ENCODE data around the gene HS3ST3B1. TPM values are rescaled to one million over a fixed set of nuclear protein-coding genes. Genes with fewer than 3 reads are reported as not detected.

HS3ST3B1 gene
- total RNA-seq, 2 donors from 2014 or later = 0.62 to 0.97 TPM

GRCh38 chr17:14316126-14316832 is 15.4 kb downstream of the HS3ST3B1 start:
- no peak for DNase-seq (ENCODE audit: low spot score)
- intact Hi-C loops (cut with DNase I) = no loop called here

DNA sequence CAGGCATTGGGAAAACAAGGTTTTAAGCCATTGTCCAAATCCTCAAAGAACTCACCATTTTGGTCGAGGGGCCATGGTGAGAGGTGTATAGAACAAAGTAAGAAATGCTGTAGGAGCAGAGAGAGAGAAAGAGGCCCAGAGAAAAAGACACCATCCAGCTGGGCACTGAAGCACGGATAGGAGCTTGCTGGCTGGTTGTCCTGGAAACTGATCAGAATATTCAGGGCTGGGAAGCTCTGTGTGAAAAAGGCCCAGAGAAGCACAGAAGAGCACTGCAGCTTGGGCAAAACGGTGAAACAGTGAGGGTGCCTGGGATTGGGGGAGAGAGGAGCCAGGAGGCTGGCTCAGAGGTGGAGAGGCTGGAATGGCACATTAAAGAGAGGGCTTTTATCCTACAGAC is 16.5 kb downstream of the HS3ST3B1 start:
- intact Hi-C loops (cut with DNase I) = no loop called here
- DNase-seq (ENCODE audit: low spot score) = no peak

DNA sequence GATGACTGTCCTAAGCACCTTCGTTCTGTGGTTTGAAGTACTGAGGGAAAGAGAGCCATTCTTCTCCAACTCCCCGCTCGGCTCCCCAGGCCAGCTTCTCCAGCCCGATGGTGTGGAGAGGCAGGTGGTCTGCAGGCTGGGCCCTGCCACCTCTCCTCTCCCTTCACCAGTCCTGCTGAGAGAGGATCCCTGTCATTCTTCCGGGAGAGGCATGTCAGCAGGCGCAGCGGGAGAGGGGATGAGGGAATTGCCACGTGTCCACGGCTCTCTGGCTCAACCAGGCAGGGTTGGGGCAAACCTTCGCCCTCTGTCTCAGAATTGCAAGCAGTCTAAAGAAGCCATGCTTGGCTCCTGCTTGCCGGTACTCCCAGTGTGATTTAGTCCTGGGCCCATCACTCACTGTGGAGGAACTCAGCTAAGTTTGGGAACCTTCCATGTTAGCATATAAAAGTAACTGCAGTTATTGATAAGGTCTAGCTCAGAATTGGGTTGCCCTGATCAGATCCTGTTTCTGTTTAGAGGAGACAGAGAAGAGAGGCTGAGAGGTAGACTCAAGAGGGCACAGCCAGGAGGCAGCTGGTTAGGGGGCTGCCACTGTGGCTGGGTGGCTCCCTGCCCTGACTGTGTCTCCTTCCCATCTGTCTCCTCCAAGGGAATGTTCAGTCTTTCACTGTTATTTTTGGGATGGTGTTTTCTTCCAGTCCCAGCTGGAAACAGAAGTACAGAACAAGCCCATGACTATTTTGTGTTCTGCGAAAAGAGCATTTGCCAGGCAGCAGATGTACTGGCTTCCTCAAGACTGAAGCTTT is 17.4 kb downstream of the HS3ST3B1 start:
- no peak for DNase-seq (ENCODE audit: low spot score)
- intact Hi-C loops (cut with DNase I) = no loop called here

DNA sequence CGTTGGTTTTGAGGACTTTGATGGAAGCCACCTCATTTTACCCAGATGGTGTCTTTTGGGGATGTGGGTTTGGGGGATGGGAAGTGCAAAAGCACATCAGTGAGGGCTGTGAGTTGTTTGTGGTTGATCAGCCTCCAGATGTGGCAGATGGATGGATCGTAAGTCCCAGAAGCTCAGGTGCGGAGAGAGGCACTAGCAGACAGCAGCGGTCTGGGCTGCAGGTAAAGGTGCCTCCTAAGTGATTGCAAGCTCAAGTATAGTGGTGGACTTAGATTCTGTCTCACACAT is 18.0 kb downstream of the HS3ST3B1 start:
- no peak for DNase-seq (ENCODE audit: low spot score)
- intact Hi-C loops (cut with DNase I) = no loop called here

GRCh38 chr17:14320098-14320497 is 19.2 kb downstream of the HS3ST3B1 start:
- no peak for DNase-seq (ENCODE audit: low spot score)
- intact Hi-C loops (cut with DNase I) = loop anchor here in 1 of 2 donors (10.0 kb wide), 1 partner anchor 145 kb away; no protein-coding TSS in a partner anchor

GRCh38 chr17:14320734-14321475 is 20.0 kb downstream of the HS3ST3B1 start:
- intact Hi-C loops (cut with DNase I) = loop anchor here in 1 of 2 donors (10.0 kb wide), 1 partner anchor 146 kb away; no protein-coding TSS in a partner anchor

GRCh38 chr17:14321476-14321949 is 20.6 kb downstream of the HS3ST3B1 start:
- intact Hi-C loops (cut with DNase I) = loop anchor here in 1 of 2 donors (10.0 kb wide), 1 partner anchor 147 kb away; no protein-coding TSS in a partner anchor
- no peak for DNase-seq (ENCODE audit: low spot score)

More at GRCh38 chr17:14320734-14321475, 20.0 kb downstream of the HS3ST3B1 start:
- DNase-seq (ENCODE audit: low spot score) = no peak

DNA sequence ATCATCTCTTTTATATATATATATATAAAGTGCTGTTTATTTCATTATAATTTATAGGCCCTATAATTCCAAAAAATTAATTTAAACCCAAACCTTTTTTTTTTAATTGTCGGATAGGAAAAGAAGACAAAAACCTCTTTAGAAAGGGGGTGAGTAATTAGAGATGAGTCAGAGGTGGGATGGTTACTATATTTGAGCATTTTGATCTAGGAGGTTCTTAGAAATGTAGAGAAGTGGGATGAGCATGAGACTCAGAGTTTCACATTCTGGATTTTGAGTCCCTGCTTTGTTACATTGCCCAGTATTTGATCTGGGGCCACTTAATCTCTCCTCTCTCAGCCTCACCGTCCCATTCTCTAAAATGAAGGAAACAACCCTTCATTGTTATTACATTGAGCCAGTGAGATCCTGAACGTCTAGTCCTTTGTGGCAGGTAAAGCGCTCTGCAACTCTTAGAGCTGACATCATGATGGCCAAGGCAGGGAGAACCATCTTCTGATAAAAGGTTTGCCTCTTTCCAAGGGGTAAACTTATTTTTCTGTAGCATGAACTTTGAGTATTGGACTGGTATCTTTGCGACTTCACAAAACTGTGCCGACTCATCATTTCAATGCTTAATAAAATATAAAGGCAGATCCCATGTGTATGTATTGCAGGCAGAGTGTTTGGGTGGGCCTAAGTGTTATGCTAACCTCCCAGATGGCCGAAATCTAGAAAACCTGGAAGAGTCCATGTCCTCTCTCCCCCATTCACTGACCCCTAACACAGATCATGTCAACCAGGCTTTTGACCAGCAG is 21.3 kb downstream of the HS3ST3B1 start:
- intact Hi-C loops (cut with DNase I) = loop anchor here in 1 of 2 donors (10.0 kb wide), 1 partner anchor 147 kb away; no protein-coding TSS in a partner anchor
- DNase-seq (ENCODE audit: low spot score) = no peak

DNA sequence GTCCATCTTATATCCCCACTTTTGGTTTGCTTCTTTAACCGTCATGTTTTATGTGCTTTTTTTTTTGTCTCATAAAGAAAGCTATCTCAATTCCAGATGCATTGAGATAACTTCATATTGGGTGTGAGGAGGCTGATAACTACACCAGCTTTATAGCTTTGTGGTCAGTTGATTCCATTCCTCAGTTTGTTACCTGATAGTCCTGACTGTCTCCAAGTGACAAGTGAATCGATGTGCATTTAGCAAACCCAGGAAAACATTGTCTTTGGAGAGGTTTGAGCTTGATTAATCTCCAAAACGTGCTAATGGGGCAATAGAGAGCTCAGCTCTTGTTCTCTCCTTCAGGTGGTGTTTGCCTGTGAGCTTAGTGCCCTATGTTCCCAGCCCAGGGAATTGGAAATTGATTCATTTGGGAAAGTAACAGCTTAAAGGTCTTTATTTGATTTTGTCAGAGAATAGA is 22.7 kb downstream of the HS3ST3B1 start:
- intact Hi-C loops (cut with DNase I) = loop anchor here in 1 of 2 donors (10.0 kb wide), 1 partner anchor 149 kb away; no protein-coding TSS in a partner anchor

GRCh38 chr17:14325618-14326167 is 24.8 kb downstream of the HS3ST3B1 start:
- DNase-seq (ENCODE audit: low spot score) = no peak
- intact Hi-C loops (cut with DNase I) = loop anchor here in 1 of 2 donors (10.0 kb wide), 1 partner anchor 151 kb away; no protein-coding TSS in a partner anchor

More for the DNA sequence above, 22.7 kb downstream of the HS3ST3B1 start:
- DNase-seq (ENCODE audit: low spot score) = no peak

- DNase-seq (ENCODE audit: low spot score) = no peak
- intact Hi-C loops (cut with DNase I) = loop anchor here (10.0 kb wide), 2 partner anchors 55 to 155 kb away; no protein-coding TSS in a partner anchor
Observed at GRCh38 chr17:14329900-14330491, 29.1 kb downstream of the HS3ST3B1 start.

DNA sequence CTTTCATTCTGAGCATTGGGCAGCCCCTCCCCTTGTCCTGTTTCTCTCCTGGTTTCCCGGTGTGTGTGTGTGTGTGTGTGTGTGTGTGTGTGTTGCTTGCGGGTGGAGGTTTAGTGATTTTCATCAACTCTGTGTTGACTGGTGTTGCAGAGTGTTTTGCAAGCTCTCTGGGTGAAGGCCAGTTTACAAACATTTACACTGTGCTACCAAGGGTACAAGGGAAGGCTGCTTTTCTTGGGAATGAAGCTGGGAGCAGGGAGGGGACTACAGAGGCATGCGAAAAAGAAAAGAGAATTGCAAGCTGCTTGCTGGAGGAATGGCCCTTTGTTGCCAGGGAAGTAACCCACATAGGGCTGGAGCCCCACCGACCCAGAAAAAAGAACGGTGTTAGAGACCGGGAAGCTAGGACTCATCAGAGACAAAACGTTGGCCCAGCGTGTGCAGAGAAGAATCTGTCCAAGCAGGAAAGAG is 29.6 kb downstream of the HS3ST3B1 start:
- intact Hi-C loops (cut with DNase I) = loop anchor here in 1 of 2 donors (10.0 kb wide), 1 partner anchor 56 kb away; no protein-coding TSS in a partner anchor
- DNase-seq (ENCODE audit: low spot score) = no peak

- DNase-seq (ENCODE audit: low spot score) = no peak
- intact Hi-C loops (cut with DNase I) = loop anchor here in 1 of 2 donors (10.0 kb wide), 1 partner anchor 57 kb away; no protein-coding TSS in a partner anchor
Observed at GRCh38 chr17:14331225-14331981, 30.5 kb downstream of the HS3ST3B1 start.

GRCh38 chr17:14331982-14332298 is 31.1 kb downstream of the HS3ST3B1 start:
- intact Hi-C loops (cut with DNase I) = loop anchor here in 1 of 2 donors (10.0 kb wide), 1 partner anchor 57 kb away; no protein-coding TSS in a partner anchor
- no peak for DNase-seq (ENCODE audit: low spot score)

- no peak for DNase-seq (ENCODE audit: low spot score)
- intact Hi-C loops (cut with DNase I) = loop anchor here in 1 of 2 donors (10.0 kb wide), 1 partner anchor 58 kb away; no protein-coding TSS in a partner anchor
Observed at GRCh38 chr17:14332331-14332730, 31.4 kb downstream of the HS3ST3B1 start.

DNA sequence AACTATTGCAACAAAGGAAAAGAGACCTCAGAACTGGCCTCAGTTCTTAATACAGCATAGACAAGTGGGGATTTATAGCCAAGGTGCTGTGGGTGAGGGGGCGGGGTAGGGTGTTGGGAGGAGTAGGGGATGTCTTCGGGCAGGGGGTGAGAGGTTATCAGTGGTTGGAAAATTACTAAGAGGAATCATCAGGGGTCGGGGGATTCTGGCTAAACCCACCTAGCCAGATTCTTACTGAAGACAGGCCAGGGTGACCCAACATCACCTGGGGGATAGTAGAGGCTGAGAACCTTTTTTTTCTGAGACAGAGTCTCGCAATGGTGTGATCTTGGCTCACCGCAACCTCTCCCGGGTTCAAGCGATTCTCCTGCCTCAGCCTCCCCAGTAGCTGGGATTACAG is 32.6 kb downstream of the HS3ST3B1 start:
- no peak for DNase-seq (ENCODE audit: low spot score)
- intact Hi-C loops (cut with DNase I) = loop anchor here in 1 of 2 donors (10.0 kb wide), 1 partner anchor 59 kb away; no protein-coding TSS in a partner anchor

Data from posterior vena cava (tissue), 2 donors.